Measurements from ENCODE around the gene YTHDF1.
"Not testable (repeated sequence)": the region's sequence is repeated elsewhere in the genome, so short reads cannot be mapped to it uniquely, and the experiment has no call there.

The YTHDF1 gene

GRCh38 chr20:63228806-63229205, 12.9 kb upstream of the YTHDF1 start:
- H3K4me3 ChIP-seq (ENCODE audit: low read depth in 1 of 2, low read length in 2 of 2) = no peak overlapping the region
- H3K4me1 ChIP-seq (ENCODE audit: control insufficient read depth in 1 of 2, insufficient read depth in 2 of 2, low read length in 2 of 2) = peaks cover 0 to 7% of the 10 kb centered on the region in 2 donors
- H3K27me3 ChIP-seq (ENCODE audit: control insufficient read depth in 1 of 2, insufficient read depth in 2 of 2, low read length in 2 of 2) = peaks cover 8 to 14% of the 10 kb centered on the region in 2 donors
- H3K36me3 ChIP-seq (ENCODE audit: control insufficient read depth in 1 of 2, insufficient read depth in 2 of 2, low read length in 2 of 2) = no peaks in the 10 kb centered on the region
- H3K9ac ChIP-seq (ENCODE audit: low read depth in 1 of 2, low read length in 2 of 2) = no peak overlapping the region
- H3K9me3 ChIP-seq (ENCODE audit: control insufficient read depth in 1 of 2, low read length in 2 of 2) = no peaks in the 10 kb centered on the region
- H3K27ac ChIP-seq (ENCODE audit: low read depth, low read length) = no peak overlapping the region

DNA sequence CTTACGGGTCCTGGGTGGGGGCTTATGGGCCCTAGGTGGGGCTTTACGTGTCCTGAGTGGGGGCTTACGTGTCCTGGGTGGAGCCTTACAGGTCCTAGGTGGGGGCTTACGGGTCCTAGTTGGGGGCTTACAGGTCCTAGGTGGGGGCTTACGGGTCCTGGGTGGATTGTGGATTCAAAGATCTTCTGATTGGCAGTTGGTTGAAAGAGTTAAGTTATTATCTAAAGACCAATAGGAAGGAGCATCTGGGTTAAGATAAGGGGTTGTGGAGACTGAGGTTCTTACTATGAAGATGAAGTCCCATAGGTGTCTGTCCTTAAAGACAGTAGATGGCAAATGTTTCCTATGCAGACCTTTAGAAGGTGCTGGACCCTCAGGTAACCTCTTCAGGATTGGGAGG, 11.3 kb upstream of the YTHDF1 start:
- Histone ChIP-seq H3K27me3 (ENCODE audit: control insufficient read depth in 1 of 2, insufficient read depth in 2 of 2, low read length in 2 of 2) (peaks cover 14 to 19% of the 10 kb centered on the region in 2 donors), H3K9ac (ENCODE audit: low read depth in 1 of 2, low read length in 2 of 2) (no peak overlapping the region), H3K27ac (ENCODE audit: low read depth, low read length) (no peak overlapping the region), H3K36me3 (ENCODE audit: control insufficient read depth in 1 of 2, insufficient read depth in 2 of 2, low read length in 2 of 2) (no peaks in the 10 kb centered on the region), H3K4me1 (ENCODE audit: control insufficient read depth in 1 of 2, insufficient read depth in 2 of 2, low read length in 2 of 2) (peaks cover 0 to 1% of the 10 kb centered on the region in 2 donors), H3K9me3 (ENCODE audit: control insufficient read depth in 1 of 2, low read length in 2 of 2) (no peaks in the 10 kb centered on the region), H3K4me3 (ENCODE audit: low read depth in 1 of 2, low read length in 2 of 2) (no peak overlapping the region)

DNA sequence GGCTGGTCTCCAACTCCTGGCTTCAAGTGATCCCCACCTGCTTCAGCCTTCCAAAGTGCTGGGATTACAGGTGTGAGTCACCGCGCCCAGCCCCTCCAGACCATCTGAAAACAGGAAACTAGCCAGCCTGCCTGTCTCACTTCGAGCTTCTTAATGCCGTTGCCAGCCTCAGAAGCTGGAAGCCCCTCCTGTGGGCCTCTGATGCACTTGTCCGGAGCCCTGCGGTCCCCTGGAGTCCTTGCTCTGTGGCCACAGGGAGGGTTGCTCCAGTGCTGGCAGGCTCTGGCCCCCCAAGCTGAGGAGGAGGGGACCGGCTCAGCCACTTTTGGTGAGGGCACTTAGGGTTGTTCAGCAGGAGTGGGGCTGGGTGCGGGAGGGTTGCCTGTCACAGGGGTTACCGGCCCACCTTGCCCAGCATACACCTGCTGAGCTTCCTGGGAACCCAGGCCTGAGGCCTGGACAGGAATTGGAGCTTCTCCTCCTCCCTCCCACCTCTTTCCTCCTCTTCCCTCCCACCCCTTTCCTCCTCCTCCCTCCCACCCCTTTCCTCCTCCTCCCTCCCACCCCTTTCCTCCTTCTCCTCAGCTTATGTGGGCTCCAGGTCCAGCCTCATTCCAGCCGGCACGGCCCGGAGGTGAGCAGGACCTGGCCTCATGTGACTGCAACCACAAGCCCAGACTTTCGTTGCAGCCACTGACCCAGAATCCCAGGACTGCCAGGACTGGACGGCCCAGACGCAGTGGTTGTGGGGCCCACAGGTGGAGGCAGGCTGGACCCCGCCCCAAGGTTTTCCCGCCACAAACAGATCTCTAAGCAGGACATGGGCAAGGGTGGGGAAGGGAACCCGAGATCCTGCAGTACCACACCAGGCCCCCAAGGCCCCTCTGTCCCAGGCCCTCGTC, 10.4 kb upstream of the YTHDF1 start:
- H3K4me3 ChIP-seq (ENCODE audit: low read depth in 1 of 2, low read length in 2 of 2) = no peak overlapping the region
- H3K9me3 ChIP-seq (ENCODE audit: control insufficient read depth in 1 of 2, low read length in 2 of 2) = no peaks in the 10 kb centered on the region
- peaks cover 14 to 16% of the 10 kb centered on the region in 2 donors for H3K27me3 ChIP-seq (ENCODE audit: control insufficient read depth in 1 of 2, insufficient read depth in 2 of 2, low read length in 2 of 2)
- no peak overlapping the region for H3K9ac ChIP-seq (ENCODE audit: low read depth in 1 of 2, low read length in 2 of 2)
- no peak overlapping the region for H3K27ac ChIP-seq (ENCODE audit: low read depth, low read length)
- H3K4me1 ChIP-seq (ENCODE audit: control insufficient read depth in 1 of 2, insufficient read depth in 2 of 2, low read length in 2 of 2) = no peaks in the 10 kb centered on the region
- H3K36me3 ChIP-seq (ENCODE audit: control insufficient read depth in 1 of 2, insufficient read depth in 2 of 2, low read length in 2 of 2) = no peaks in the 10 kb centered on the region

DNA sequence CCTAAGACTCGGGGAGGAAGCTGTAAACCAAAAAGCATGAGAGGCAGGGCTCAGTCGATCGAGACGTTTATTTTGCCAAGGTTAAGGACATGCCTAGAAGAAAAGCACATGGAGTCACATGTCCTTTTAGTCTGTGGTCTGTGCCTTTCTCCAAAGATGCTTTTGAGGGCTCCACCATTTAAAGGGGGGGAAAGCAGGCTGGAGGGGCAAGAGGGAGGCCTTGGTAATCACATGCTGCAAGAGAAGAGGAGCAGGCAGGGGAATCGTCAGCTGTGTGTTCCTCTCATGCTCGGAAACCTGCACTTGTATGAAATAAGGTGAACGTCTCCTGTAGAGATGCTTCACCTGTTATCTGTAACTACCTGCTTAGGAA, 9.1 kb upstream of the YTHDF1 start:
- Histone ChIP-seq H3K9ac (ENCODE audit: low read depth in 1 of 2, low read length in 2 of 2) (no peak overlapping the region), H3K27ac (ENCODE audit: low read depth, low read length) (no peak overlapping the region), H3K9me3 (ENCODE audit: control insufficient read depth in 1 of 2, low read length in 2 of 2) (no peaks in the 10 kb centered on the region), H3K4me1 (ENCODE audit: control insufficient read depth in 1 of 2, insufficient read depth in 2 of 2, low read length in 2 of 2) (no peaks in the 10 kb centered on the region), H3K36me3 (ENCODE audit: control insufficient read depth in 1 of 2, insufficient read depth in 2 of 2, low read length in 2 of 2) (no peaks in the 10 kb centered on the region), H3K4me3 (ENCODE audit: low read depth in 1 of 2, low read length in 2 of 2) (no peak overlapping the region), H3K27me3 (ENCODE audit: control insufficient read depth in 1 of 2, insufficient read depth in 2 of 2, low read length in 2 of 2) (peaks cover 7 to 11% of the 10 kb centered on the region in 2 donors)

DNA sequence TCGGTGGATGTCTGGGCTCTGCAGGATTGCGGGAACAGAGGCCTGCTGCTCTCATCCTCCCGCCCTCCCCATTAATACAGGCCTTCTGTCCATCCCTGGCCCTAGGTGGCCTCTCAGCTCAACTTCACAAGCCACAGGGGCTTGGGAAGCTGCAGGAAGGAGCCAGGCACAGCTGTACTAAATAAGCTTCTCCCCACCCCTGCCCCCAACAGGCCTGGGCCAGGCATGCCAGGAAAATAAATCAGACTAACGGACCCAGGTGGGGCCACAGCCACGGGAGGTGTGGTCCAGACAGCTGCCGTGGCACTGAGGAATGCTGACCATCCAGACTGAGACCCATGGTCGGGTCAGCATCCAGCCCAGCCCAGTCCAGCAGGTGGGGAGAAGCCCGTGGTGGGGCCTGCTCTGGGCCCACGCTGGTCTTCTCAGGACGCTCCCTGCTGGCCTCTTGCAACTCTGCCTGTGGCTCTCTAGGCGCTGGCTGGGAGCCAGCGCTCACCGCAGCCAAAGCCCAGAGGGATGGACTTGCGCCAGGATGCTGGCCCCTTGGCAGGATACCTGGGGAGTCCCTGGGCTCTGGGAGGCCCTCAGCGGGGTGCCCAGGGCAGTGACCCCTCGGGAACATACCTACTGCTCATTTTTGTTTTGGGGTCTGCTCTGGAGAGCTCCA, 8.6 kb upstream of the YTHDF1 start:
- Histone ChIP-seq H3K9me3 (ENCODE audit: control insufficient read depth in 1 of 2, low read length in 2 of 2) (no peaks in the 10 kb centered on the region), H3K36me3 (ENCODE audit: control insufficient read depth in 1 of 2, insufficient read depth in 2 of 2, low read length in 2 of 2) (no peaks in the 10 kb centered on the region), H3K27ac (ENCODE audit: low read depth, low read length) (no peak overlapping the region), H3K4me1 (ENCODE audit: control insufficient read depth in 1 of 2, insufficient read depth in 2 of 2, low read length in 2 of 2) (no peaks in the 10 kb centered on the region), H3K27me3 (ENCODE audit: control insufficient read depth in 1 of 2, insufficient read depth in 2 of 2, low read length in 2 of 2) (peaks cover 7 to 11% of the 10 kb centered on the region in 2 donors), H3K4me3 (ENCODE audit: low read depth in 1 of 2, low read length in 2 of 2) (no peak overlapping the region), H3K9ac (ENCODE audit: low read depth in 1 of 2, low read length in 2 of 2) (no peak overlapping the region)

GRCh38 chr20:63223826-63224207, 7.9 kb upstream of the YTHDF1 start:
- H3K36me3 ChIP-seq (ENCODE audit: control insufficient read depth in 1 of 2, insufficient read depth in 2 of 2, low read length in 2 of 2) = no peaks in the 10 kb centered on the region
- no peak overlapping the region for H3K4me3 ChIP-seq (ENCODE audit: low read depth in 1 of 2, low read length in 2 of 2)
- no peak overlapping the region for H3K27ac ChIP-seq (ENCODE audit: low read depth, low read length)
- no peak overlapping the region for H3K9ac ChIP-seq (ENCODE audit: low read depth in 1 of 2, low read length in 2 of 2)
- H3K9me3 ChIP-seq (ENCODE audit: control insufficient read depth in 1 of 2, low read length in 2 of 2) = no peaks in the 10 kb centered on the region
- no peaks in the 10 kb centered on the region for H3K4me1 ChIP-seq (ENCODE audit: control insufficient read depth in 1 of 2, insufficient read depth in 2 of 2, low read length in 2 of 2)
- H3K27me3 ChIP-seq (ENCODE audit: control insufficient read depth in 1 of 2, insufficient read depth in 2 of 2, low read length in 2 of 2) = peaks cover 5 to 6% of the 10 kb centered on the region in 2 donors

GRCh38 chr20:63223121-63223825, 7.3 kb upstream of the YTHDF1 start:
- Histone ChIP-seq H3K4me1 (ENCODE audit: control insufficient read depth in 1 of 2, insufficient read depth in 2 of 2, low read length in 2 of 2) (no peaks in the 10 kb centered on the region), H3K9ac (ENCODE audit: low read depth in 1 of 2, low read length in 2 of 2) (no peak overlapping the region), H3K4me3 (ENCODE audit: low read depth in 1 of 2, low read length in 2 of 2) (no peak overlapping the region), H3K36me3 (ENCODE audit: control insufficient read depth in 1 of 2, insufficient read depth in 2 of 2, low read length in 2 of 2) (no peaks in the 10 kb centered on the region), H3K27me3 (ENCODE audit: control insufficient read depth in 1 of 2, insufficient read depth in 2 of 2, low read length in 2 of 2) (peaks cover 5 to 6% of the 10 kb centered on the region in 2 donors), H3K9me3 (ENCODE audit: control insufficient read depth in 1 of 2, low read length in 2 of 2) (no peaks in the 10 kb centered on the region), H3K27ac (ENCODE audit: low read depth, low read length) (no peak overlapping the region)

- Histone ChIP-seq H3K27ac (ENCODE audit: low read depth, low read length) (no peak overlapping the region), H3K4me1 (ENCODE audit: control insufficient read depth in 1 of 2, insufficient read depth in 2 of 2, low read length in 2 of 2) (no peaks in the 10 kb centered on the region), H3K27me3 (ENCODE audit: control insufficient read depth in 1 of 2, insufficient read depth in 2 of 2, low read length in 2 of 2) (peaks cover 5 to 6% of the 10 kb centered on the region in 2 donors), H3K36me3 (ENCODE audit: control insufficient read depth in 1 of 2, insufficient read depth in 2 of 2, low read length in 2 of 2) (no peaks in the 10 kb centered on the region), H3K9me3 (ENCODE audit: control insufficient read depth in 1 of 2, low read length in 2 of 2) (no peaks in the 10 kb centered on the region), H3K9ac (ENCODE audit: low read depth in 1 of 2, low read length in 2 of 2) (no peak overlapping the region), H3K4me3 (ENCODE audit: low read depth in 1 of 2, low read length in 2 of 2) (no peak overlapping the region)
Measured at GRCh38 chr20:63222541-63222940, 6.6 kb upstream of the YTHDF1 start.

DNA sequence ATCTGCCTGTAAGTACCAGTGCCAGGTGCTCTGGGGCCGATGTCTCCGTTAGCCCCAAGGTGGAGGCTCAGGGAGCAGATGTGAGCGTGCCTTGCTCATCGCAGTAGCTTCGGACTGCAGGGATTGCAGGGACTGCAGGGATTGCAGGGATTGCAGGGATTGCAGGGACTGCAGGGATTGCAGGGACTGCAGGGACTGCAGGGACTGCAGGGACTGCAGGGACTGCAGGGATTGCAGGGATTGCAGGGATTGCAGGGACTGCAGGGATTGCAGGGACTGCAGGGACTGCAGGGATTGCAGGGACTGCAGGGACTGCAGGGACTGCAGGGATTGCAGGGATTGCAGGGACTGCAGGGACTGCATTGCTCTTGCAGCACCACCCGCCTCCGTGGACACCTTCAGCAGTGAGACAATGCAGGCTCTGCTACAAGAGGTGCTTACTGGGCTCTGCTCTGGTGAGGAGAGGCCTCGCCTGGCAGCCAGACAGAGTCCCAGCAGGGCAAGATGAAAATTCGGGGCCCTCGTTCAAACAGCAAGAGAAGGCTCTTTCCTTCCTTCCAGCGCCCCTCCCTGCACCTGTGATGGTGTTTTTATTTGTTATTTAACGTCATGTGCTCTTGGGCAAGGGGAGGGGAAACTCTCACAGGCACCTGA, 5.6 kb upstream of the YTHDF1 start:
- not testable (repeated sequence) for H3K4me1 ChIP-seq (ENCODE audit: control insufficient read depth in 1 of 2, insufficient read depth in 2 of 2, low read length in 2 of 2); H3K9ac ChIP-seq (ENCODE audit: low read depth in 1 of 2, low read length in 2 of 2); H3K36me3 ChIP-seq (ENCODE audit: control insufficient read depth in 1 of 2, insufficient read depth in 2 of 2, low read length in 2 of 2)

More for the DNA sequence above, 5.6 kb upstream of the YTHDF1 start:
- not testable (repeated sequence) for H3K27ac ChIP-seq (ENCODE audit: low read depth, low read length); H3K27me3 ChIP-seq (ENCODE audit: control insufficient read depth in 1 of 2, insufficient read depth in 2 of 2, low read length in 2 of 2); H3K4me3 ChIP-seq (ENCODE audit: low read depth in 1 of 2, low read length in 2 of 2); H3K9me3 ChIP-seq (ENCODE audit: control insufficient read depth in 1 of 2, low read length in 2 of 2)
